NCI-H2107 (cell line): ENCODE results near the gene HMCN2.

Source experiments
- DNase-seq: peaks from one replicate; lab custom pipeline; 2025; lab: John Stamatoyannopoulos, UW

Gene HMCN2

DNA sequence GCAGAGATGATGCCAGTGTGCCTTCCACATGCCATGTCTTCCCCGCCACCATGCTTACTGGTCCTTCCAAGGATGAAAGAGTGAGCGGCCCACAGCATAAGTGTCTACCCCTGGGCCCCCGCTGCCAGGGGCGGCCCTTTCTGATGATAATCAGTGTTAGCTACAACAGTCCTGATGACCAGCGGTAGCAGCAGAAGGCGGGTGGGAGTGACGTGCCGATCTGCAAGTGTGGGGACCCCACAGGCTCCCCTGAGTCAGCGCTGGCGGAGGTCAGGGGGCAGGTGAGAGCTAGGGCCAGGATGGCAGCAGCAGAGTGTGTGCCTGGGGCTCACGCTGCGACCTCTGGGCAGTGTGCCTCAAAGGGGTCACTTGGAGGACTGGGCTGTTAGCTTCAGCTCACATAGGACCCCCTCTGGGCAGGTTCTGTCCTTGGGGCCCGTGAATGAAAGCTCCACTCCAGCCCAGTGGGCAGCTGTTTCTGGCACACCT, 80.4 kb downstream of the HMCN2 start:
- DNase-seq = no peak

DNA sequence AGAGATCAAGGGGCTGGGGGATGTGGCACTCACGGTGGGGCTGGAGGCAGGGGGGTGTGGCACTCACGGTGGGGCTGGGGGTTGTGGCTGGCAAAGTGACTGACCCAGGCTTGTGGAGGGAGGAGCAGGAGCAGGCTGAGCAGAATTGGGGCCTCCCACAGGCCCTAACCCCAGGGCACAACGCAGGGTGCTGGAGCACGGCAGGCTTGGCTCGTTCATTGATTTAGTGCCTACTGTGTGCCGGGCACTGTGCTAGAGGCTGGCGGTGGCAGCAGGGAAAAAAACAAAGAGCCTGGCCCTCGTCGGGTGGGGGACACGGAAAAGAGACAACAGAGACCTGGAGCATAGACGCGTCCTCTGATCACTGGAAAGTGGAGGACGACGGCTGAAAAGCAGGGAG, 80.9 kb downstream of the HMCN2 start:
- no peak for DNase-seq

DNA sequence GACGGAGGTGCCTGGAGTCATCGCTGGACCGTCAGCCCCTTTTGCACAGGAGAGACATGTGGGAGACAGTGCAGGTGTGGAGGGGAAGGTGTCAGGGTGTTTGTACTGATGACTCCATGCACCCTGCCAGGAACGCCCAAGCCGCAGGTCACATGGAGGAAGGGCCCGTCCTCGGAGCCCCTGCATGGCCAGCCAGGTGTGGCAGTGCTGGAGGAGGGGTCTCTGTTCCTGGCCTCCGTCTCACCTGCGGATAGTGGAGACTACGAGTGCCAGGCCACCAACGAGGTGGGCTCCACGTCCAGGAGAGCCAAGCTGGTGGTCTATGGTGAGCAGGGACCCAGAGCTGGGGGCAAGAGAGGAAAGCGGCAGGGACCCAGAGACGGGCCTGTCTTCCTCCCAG, 81.5 kb downstream of the HMCN2 start:
- no peak for DNase-seq

DNA sequence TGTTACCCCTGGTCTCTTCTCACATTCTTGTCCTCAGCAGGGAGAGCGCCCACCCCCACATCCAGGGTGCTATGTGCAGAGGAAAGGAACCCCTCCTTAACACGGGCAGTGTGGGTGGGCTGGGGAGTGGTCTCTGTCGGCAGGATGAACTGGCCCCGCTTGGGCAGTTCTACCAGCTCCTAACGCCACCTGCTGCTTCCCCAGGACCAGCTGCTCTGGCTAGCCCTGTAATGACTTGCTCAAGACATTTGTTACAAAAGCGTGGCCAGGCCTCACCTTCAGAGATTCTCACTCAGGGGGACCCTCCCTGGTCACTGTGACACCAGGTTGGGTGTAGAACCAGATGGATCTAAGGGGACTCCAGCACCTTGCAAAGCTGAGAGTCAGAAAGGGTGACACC, 82.4 kb downstream of the HMCN2 start:
- DNase-seq = no peak

DNA sequence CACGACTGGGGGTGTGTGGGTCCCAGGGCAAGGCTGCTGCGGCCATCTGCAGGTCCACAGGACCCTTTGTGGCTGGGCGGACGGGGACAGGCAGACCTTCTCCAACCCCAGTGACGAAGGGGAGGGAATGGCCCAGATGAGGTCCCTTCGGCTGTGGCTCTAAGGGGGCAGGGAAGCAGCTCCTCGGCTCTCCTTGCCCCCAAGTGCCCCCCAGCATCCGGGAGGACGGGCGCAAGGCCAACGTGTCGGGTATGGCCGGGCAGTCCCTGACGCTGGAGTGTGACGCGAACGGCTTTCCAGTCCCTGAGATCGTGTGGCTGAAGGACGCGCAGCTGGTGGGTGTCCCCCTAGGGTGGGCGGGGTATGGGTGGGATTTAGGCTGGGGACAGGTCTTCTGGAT, 82.8 kb downstream of the HMCN2 start:
- DNase-seq = no peak

DNA sequence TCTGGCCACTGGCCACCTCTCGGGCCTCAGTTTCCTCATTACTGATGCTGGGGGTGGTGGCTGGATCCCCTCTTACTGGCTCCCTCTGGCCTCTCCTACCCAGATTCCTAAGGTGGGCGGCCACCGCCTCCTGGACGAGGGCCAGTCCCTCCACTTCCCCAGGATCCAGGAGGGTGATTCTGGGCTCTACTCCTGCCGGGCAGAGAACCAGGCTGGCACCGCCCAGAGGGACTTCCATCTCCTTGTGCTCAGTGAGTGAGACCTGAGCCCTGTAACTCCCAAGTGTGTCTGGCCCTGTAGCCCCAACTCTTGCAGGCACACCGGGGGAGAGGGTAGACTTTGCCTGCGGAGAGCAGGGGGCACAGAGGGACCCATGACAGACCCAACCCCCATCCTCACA, 83.3 kb downstream of the HMCN2 start:
- no peak for DNase-seq

DNA sequence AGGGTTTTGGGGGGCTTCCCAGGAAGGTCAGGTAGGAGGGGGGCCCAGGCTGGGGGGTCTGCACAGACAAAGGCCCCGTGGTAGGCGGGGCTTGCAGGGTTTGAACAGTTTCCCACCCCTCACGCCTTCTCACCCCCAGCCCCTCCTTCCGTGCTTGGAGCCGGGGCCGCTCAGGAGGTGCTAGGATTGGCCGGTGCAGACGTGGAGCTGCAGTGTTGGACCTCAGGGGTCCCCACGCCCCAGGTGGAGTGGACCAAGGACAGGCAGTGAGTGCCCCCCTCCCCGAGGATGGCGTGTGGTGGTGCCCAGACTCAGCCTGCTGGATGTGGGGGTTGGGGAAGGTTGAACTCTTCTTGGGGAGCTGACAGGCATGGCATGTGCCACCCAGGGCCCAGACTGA, 83.8 kb downstream of the HMCN2 start:
- no peak for DNase-seq

DNA sequence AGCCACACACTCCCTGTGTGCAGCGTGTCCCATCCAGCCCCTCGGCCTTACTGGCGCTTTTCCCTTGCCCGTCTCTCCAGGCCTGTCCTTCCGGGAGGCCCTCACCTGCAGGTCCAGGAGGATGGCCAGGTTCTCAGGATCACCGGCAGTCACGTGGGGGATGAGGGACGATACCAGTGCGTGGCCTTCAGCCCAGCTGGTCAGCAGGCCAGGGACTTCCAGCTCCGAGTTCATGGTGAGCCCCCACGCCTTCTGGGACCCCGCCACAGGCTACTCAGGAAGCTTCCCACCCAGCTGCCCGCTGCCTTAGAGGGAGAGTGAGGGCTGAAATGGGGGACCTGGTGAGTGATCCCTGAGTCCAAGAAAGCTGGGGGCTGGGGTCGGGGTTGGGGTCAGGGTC, 85.8 kb downstream of the HMCN2 start:
- no peak for DNase-seq

DNA sequence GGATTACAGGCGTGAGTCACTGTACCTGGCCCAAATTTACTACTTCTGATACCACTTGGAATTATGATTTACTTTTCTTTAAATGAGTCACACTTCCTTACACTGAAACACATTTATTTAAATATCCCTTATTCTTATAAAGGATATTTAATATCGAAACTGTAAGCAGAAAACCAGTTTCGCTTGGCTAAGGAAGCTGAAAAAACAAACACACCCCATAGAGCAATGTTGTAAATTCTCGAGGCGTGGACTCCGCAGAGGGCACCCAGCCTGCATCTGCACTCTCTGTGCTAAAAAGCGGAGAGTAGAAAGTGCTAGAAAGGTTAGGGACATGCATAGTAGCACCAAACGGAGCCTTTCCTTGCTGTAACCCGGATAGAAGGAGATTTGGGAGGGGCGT, 86.5 kb downstream of the HMCN2 start:
- DNase-seq = no peak

DNA sequence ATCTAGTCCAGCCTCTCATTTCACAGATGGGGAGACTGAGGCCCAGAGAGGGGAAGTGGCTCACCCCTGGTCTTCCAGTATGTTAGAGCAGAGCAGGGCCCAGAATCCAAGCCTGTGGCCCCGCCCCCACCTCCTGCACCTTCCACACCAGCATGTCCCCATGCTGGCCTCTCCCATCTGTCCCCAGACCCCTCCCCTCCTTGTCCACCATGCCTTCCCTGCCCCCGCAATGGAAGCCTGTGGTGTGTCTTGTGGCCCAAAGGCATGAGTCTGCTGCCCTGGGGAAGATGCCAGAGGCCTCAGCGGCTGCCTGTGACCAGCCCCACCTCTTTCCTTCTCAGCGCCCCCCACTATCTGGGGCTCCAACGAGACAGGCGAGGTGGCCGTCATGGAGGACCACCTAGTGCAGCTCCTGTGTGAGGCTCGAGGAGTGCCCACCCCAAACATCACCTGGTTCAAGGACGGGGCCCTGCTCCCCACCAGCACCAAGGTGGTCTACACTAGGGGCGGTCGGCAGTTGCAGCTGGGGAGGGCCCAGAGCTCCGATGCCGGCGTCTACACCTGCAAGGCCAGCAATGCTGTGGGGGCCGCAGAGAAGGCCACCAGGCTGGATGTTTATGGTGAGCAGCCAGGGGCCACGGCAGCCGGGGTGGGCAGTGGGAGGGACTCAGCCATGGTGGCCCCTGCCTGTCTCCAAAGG, 87.2 kb downstream of the HMCN2 start:
- no peak for DNase-seq

DNA sequence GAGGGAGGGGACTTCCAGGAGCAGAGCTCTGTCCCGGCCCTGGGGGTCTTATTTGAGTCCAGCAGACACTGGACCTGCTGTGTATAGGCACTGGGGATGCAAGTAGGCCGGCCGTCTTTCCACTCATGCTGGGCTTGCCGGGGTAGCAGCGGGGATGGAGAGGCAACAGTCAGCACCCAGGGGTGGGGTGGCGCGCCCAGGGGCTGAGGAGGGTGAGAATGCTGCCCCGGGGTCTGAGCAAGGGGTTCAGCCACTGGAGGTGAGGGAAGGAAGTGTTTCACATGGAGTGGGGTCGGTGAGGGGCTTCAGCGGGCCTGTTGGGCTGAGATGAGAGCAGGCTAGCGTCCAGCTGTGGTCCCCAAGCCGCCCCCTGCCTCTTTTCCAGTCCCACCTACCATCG, 88.8 kb downstream of the HMCN2 start:
- no peak for DNase-seq

DNA sequence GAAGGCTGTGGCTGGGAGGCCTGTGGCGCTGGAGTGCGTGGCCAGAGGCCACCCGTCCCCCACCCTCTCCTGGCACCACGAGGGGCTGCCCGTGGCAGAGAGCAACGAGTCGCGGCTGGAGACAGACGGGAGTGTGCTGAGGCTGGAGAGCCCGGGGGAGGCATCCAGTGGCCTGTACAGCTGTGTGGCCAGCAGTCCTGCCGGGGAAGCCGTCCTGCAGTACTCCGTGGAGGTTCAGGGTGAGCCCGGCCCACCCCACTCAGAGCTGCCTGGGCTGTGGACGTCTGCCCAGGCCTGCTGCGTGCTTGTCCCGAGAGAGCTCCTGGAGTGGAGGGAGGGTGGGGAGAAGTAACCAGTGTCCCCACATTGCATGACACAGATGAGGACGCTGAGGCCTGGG, 89.2 kb downstream of the HMCN2 start:
- no peak for DNase-seq

DNA sequence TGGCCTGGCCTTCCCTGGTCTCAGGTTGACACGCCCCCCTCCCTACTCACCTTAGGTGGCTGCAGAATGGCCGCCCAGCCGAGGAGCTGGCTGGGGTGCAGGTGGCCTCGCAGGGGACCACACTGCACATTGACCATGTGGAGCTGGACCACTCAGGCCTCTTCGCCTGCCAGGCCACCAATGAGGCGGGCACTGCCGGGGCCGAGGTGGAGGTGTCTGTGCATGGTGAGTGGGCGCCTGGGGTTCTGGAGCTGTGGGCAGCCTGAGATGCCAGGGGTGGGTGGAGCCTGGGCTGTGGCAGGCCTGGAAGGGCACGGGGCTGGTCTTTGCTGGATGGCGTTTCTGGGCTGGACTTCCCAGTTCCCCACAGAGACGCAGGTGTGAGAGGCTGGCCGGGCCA, 90.5 kb downstream of the HMCN2 start:
- DNase-seq = no peak

DNA sequence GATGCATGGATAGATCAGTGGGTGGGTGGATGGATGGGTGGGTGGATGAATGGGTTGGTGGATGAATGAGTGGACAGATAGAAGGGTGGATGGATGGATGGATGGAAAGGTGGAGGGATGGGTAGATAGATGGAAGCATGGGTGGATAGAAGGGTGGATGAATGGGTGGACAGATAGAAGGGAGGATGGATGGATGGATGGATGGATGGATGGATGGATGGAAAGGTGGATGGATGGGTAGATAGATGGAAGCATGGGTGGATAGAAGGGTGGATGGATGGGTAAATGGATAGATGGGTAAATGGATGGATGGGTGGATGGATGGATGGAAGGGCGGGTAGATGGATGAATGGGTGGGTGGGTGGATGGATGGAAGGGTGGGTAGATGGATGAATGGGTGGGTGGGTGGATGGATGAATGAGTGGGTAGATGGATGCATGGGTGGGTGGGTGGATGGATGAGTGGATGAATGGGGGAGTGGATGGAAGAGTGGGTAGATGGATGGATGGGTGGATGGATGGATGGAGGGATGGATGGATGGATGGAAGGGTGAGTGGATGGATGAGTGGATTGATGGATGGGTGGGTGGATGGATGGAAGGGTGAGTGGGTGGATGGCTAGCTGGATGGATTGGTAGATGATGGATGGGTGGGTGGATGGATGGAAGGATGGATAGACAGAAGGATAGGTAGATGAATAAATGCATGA, 91.5 kb downstream of the HMCN2 start:
- DNase-seq = no peak

DNA sequence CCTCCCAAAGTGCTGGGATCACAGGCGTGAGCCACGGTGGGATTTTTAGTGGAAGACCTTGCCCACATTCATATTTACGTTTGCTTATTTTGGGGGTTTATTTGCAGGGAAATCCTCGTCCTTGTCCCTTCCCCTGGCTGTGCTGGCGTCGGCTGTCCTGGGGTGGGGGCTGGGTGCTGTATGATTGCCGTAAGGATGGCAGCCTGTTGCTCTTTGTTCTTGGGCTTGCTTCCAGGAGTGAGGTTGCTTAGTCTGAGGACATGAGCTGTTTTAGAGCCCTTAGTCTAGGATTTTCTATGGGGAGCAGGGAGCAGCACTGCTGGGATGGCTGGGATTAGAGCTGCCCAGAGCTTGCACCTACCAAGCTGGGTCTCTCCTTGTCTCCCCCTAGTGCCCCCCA, 93.4 kb downstream of the HMCN2 start:
- no peak for DNase-seq

DNA sequence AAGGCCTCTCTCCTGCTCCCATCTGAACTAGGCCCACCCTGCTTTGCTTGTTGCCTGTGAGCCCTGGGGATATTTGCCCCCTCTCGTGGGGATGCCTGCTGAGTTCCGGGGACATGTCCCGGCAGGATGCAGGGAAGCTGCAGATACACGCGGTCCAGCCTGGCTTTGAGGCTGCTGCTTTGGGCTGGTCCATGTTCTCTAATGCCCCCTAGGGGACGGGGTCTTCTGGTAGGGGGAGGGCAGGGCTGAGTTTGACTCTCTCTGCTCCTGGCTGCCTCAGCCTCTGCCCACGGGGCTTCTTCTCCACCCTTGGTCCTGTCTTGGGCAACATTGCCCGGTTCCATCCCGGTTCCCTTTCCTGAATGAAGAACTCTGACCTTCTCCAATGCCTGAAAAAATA, 94.3 kb downstream of the HMCN2 start:
- DNase-seq = no peak

DNA sequence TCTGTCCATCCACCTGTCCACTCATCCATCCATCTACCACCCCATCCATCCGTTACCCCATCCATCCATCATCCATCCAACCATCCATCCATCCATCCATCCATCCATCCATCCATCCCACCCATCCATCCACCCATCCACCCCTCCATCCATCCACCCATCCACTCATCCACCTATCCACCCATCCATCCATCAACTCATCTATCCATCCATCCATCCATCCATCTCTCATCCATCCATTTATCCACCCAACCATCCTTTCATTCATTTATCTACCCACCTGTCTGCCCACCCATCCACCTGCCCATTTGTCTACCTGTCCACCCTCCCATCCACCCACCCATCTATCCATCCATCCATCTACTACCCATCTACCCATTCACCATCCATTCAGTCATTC, 95.1 kb downstream of the HMCN2 start:
- DNase-seq = no peak

DNA sequence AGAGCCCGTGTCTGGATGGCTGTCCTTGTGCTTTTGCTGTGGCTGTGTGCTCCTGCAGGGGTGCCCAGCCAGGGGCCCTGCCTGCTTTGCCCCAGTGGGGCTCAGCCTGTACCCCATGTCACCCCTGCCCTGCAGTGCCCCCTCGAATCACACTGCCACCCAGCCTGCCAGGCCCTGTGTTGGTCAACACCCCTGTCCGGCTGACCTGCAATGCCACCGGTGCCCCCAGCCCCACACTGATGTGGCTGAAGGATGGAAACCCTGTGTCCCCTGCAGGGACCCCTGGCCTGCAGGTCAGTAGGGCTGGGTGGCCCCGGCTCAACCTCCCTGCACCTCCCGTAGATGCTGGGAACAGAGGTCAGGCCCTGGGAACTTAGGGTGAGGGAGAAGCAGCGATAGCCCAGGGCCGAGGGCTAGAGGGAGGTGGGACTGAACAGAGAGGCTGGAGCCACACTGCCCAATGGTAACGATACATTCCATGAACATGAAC, 96.4 kb downstream of the HMCN2 start:
- no peak for DNase-seq

DNA sequence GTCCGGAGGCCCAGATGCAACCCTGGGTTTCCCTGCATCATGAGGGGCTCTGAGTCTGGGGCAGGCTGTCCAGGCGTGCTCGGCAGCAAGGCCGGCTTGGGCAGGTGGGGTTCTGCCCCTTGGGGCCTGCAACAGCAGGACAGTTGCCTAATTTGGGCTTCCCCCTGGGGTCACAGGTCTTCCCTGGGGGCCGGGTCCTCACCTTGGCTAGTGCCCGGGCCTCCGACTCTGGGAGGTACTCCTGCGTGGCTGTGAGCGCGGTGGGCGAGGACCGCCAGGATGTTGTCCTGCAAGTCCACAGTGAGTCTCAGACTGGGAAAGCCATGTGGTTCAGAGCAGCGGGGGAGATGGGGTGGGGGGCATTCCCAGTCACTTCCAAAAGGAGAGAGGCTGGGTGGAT, 97.1 kb downstream of the HMCN2 start:
- no peak for DNase-seq

DNA sequence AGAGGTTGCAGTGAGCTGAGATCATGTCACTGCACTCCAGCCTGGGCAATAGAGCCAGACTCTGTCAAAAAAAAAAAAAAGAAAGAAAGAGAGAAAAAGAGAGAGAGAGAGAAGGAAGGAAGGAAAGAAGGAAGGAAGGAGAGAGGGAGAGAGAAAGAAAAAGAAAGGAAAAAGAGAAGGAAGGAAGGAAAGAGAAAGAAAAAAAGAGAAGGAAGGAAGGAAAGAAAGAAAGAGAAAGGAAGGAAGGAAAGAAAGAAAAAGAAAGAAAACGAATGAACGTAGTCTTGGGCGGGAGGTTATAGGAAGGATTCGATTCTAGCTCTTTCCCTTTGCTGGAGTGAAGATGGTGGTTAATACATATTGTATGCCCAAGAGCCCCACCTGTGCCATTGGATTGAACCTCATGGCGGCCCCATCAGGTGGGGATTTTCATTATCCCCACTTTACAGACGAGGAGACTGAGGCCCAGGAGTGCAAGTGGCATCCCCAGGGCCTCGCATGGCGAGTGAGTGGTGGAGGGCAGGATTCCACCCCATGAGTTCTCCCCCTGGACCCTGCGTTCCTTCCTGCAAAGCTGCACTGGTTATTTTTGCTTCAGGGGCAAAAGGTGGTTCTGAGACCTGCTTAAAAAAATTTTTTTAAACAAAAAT, 98.3 kb downstream of the HMCN2 start:
- DNase-seq = no peak

DNA sequence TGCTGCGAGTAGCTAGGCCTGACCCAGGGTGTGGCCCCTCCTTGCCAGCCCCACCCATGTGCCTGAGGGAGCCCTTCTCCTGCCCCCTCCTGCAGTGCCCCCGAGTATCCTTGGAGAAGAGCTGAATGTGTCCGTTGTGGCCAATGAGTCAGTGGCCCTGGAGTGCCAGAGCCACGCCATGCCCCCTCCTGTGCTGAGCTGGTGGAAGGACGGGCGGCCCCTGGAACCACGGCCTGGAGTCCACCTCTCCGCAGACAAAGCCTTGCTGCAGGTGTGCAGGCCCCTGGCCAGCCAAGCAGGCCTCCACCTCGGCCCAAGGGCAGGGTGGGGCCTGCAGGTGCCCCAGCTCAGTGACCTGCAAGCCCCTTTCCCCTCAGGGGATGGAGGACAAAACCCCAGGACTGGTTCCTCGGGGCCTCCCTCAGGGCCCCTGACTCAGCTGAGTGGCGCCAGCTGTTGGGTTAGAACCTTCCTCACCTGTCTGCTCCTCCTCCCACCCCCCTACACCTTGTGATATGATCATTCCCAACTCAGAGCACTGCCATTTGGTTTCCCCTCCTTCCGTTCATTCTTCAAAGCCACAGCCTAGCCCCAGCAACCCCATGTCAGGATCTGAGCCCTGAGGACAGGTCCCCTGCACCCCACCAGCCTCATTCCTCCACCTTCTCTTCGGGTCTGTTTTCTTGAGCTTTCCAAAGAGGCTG, 99.2 kb downstream of the HMCN2 start:
- no peak for DNase-seq

DNA sequence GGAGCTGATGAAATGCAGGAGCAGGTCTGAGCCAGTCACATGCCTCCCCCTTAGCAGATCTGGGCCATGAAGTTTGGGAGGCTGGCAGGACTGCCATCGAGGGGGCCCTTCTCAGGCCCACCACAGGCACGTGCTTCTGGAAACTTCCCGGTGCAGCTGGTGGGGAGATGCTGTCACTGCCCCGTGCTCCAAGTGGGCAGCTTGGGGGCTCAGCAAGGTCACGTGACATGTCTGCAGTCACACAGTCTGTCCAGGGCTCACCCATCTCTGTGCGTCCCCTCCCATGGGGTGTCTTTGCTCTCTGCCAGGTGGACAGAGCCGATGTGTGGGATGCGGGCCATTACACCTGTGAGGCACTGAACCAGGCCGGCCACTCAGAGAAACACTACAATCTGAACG, 99.8 kb downstream of the HMCN2 start:
- no peak for DNase-seq

DNA sequence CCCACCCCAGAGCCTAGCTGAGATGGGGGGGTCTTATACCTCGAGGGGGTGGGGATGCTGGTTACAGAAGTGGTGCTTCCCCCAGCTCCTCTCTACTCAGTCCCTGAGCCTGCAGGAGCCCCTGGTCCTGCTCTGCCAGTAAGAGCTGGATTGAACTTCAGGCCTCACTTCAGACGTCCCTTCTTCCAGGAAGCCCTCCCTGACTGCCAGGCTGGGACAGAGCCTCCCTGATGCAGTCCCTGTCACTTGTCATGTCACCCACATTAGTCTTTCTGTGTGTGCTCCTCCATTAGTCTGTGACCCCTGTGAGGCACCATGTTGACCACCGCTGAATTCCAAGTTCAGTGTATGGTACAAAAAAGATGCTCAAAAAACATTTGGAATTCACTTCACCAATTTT, 100.5 kb downstream of the HMCN2 start:
- no peak for DNase-seq
